Measurements from ENCODE around the gene STK24. TPM values are rescaled to one million over a fixed set of nuclear protein-coding genes. Genes with fewer than 3 reads are reported as not detected.
A peak's percentile ranks its signal among the peaks of the same experiment; 100 is the strongest.
"Not testable (repeated sequence)": the region's sequence is repeated elsewhere in the genome, so short reads cannot be mapped to it uniquely, and the experiment has no call there.

STK24 gene
- total RNA-seq, 1 donor from 2014 or later: 66.2 TPM

DNA sequence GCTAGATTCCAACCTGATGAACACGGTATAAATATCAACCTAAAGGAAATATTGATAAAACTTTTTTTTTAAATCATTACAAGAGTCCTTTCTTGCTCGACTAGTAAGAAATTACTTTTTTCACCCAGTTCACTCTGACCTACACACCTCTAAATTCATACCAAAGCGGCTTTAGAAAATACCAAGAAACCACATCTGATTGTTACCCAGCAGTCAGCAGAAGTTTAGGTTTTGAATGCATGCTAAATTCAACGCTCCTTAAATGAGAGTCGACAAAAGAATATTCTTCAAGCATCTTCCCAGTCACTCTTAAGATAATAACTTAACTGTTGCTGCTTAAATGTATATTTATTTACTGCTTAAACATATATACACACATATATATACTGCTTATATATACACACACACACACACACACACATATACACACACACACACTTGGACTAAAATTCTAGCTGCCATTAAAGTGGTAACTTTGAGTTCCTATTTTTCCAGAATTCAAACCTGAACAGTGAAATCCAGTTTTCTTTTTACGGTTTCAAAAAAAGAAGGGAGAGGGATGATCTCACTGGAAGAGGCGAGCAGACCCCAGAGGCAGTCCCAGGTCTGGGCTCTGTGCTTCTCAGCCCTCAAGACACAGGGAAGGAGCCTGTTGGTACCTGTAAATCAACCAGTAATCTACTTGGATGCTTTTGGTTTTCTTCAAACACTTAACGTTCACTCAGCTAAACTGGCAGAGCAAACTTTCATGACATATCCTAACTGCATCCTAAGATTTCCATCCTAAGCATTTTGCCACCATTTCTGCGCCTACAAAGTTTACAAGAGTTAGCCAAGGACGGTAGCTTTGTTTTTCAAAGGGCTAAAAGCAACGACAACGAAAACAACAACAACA, 1.7 kb downstream of the STK24 start:
- intact Hi-C loops (cut with micrococcal nuclease): loop anchor here (10.0 kb wide), 2 partner anchors 90 to 120 kb away; no protein-coding TSS in a partner anchor
- DNase-seq: no peak
- Histone ChIP-seq H3K36me3 (no peaks in the 10 kb centered on the region), H3K27me3 (ENCODE audit: low read depth) (no peaks in the 10 kb centered on the region), H3K27ac (replicated peaks) (peak overlapping the region; percentile 97), H3K4me1 (peaks cover 75% of the 10 kb centered on the region), H3K4me3 (peak overlapping the region; percentile 97), H3K9me3 (replicated peaks) (no peaks in the 10 kb centered on the region)
- TF ChIP-seq, protein P1, sequence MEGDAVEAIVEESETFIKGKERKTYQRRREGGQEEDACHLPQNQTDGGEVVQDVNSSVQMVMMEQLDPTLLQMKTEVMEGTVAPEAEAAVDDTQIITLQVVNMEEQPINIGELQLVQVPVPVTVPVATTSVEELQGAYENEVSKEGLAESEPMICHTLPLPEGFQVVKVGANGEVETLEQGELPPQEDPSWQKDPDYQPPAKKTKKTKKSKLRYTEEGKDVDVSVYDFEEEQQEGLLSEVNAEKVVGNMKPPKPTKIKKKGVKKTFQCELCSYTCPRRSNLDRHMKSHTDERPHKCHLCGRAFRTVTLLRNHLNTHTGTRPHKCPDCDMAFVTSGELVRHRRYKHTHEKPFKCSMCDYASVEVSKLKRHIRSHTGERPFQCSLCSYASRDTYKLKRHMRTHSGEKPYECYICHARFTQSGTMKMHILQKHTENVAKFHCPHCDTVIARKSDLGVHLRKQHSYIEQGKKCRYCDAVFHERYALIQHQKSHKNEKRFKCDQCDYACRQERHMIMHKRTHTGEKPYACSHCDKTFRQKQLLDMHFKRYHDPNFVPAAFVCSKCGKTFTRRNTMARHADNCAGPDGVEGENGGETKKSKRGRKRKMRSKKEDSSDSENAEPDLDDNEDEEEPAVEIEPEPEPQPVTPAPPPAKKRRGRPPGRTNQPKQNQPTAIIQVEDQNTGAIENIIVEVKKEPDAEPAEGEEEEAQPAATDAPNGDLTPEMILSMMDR (IDR thresholded peaks at IDR 0.05; ENCODE audit: borderline replicate concordance): no peak

DNA sequence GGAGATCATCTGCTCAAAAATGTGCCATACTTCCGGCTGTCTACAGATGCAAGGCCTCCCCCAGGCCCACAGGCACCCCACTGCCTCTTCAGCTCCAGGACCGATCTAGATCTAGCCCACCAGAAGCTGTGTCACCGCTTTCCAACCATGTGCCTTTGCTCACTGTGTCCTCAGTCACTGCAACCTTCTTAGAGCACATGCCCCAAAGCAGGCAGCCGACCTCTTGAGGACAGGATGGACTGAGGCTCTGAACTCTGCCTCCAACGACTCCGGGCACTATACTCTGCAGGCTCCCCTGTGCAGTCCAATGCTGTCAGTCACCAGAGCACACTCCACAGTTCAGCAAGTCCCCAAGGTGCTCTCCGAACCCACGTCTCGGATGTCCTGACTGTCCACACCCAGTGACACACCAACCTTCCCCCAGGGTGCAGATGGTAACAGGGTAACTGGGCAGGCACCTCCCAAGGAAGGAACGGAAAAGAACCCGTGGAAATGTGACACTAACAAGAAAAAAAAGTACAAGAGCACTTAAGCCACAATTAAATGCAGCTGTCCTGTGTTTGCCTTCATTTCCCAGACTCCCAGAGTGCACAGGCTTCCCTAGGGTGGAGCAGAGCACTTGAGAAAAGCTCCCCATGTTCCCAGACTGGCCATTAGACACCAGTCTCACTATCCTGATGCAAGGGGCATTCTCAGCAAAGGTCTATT, 4.8 kb downstream of the STK24 start:
- no peaks in the 10 kb centered on the region for H3K9me3 ChIP-seq (replicated peaks)
- H3K27me3 ChIP-seq (ENCODE audit: low read depth): no peaks in the 10 kb centered on the region
- intact Hi-C loops (cut with micrococcal nuclease): loop anchor here (10.0 kb wide), 2 partner anchors 87 to 117 kb away; no protein-coding TSS in a partner anchor
- peak overlapping the region; percentile 74 for H3K27ac ChIP-seq (replicated peaks)
- H3K4me1 ChIP-seq: peaks cover 83% of the 10 kb centered on the region
- H3K4me3 ChIP-seq: peak overlapping the region; percentile 19
- TF ChIP-seq, protein P1 (IDR thresholded peaks at IDR 0.05; ENCODE audit: borderline replicate concordance): no peak
- no peak for DNase-seq
- no peaks in the 10 kb centered on the region for H3K36me3 ChIP-seq

DNA sequence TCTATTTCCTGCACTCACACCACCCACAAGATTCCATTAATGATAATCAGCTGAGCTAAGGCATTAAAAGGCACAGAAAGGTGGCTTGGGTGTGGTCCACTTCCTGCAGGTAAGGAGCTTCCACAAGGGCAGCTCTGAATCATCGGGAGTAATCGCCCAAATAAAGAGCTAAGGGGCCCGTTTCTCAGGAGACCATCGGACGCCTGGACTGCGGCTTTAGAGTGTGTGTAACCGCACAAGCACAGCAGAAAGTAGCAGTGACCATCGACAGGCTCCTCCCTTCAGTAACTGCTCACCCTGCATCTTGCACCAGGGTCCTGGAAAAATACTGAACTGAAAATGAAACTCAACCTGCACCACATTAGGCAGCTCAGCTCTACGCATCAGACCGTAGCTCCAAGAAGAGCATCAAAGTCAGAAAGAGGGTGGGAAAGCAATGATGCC, 6.0 kb downstream of the STK24 start:
- H3K4me1 ChIP-seq: peaks cover 89% of the 10 kb centered on the region
- H3K27me3 ChIP-seq (ENCODE audit: low read depth): no peaks in the 10 kb centered on the region
- no peaks in the 10 kb centered on the region for H3K9me3 ChIP-seq (replicated peaks)
- H3K36me3 ChIP-seq: no peaks in the 10 kb centered on the region
- no peak for DNase-seq
- TF ChIP-seq, protein P1 (IDR thresholded peaks at IDR 0.05; ENCODE audit: borderline replicate concordance): no peak
- H3K27ac ChIP-seq (replicated peaks): peak overlapping the region; percentile 74
- peak overlapping the region; percentile 48 for H3K4me3 ChIP-seq
- intact Hi-C loops (cut with micrococcal nuclease): loop anchor here (10.0 kb wide), 2 partner anchors 86 to 116 kb away; no protein-coding TSS in a partner anchor

DNA sequence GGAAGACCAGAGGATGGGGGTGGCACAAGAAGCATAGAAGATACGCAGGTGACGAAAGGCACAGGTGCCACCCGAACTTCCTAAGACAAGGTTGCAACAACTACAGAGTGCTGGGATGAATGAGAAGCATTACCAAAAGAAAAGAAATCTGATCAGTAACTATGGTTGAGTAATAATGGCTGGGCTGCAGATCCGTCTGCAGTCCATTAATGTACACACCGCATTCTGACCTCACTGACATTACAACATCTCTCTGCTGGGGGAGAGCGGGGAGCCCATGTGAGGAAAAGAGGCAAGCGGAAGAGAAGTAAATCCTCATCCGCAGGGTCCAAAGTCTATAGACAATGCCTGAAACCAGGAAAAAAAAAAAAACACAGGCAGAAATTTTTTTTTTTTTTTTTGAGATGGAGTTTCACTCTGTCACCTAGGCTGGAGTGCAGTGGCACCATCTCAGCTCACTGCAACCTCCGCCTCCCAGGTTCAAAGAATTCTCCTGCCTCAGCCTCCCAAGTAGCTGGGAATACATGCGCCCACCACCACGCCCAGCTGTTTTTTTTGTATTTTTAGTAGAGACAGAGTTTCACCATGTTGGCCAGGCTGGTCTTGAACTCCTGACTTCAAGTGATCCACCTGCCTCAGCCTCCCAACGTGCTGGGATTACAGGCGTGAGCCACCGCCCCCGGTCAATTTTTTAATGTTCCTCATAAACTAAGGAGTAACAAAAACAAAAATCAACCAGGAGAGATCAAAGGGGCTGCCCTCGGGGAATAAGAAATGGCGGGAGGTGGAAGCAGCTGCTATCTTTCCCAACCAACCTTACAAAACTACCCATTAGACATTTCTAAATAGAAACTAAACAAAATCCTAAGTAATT, 7.2 kb downstream of the STK24 start:
- not testable (repeated sequence) for H3K36me3 ChIP-seq; DNase-seq; H3K27me3 ChIP-seq (ENCODE audit: low read depth); H3K9me3 ChIP-seq (replicated peaks); H3K4me3 ChIP-seq
- Histone ChIP-seq H3K27ac (replicated peaks) (peak overlapping the region; percentile 74), H3K4me1 (peaks cover 89% of the 10 kb centered on the region)
- intact Hi-C loops (cut with micrococcal nuclease): loop anchor here (10.0 kb wide), 2 partner anchors 85 to 115 kb away; no protein-coding TSS in a partner anchor

DNA sequence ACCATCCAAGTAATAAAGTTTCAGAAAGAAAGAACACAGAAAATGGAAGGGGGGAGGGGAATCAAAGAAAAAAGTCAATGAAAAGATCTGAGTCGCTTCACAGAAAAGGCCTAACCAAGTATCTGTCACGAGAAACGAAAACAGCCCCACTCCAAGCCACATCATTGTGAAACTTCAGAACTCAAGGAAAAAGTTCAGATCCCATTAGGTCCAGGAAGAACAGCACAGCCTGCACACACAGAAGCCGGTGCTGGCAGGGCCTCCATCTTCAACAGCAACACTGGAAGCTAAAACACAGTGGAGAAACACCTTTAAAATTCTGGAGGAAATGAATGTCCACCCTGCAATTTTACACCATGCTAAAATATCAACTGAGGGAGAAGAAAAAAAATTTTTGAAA, 8.0 kb downstream of the STK24 start:
- TF ChIP-seq, protein P1 (IDR thresholded peaks at IDR 0.05; ENCODE audit: borderline replicate concordance): no peak
- Histone ChIP-seq H3K4me3 (no peak overlapping the region), H3K4me1 (peaks cover 89% of the 10 kb centered on the region), H3K27me3 (ENCODE audit: low read depth) (no peaks in the 10 kb centered on the region), H3K36me3 (no peaks in the 10 kb centered on the region), H3K27ac (replicated peaks) (no peak overlapping the region), H3K9me3 (replicated peaks) (no peaks in the 10 kb centered on the region)
- no peak for DNase-seq
- intact Hi-C loops (cut with micrococcal nuclease): no loop called here

All from left ventricle myocardium inferior (tissue), 1 donor.